ENCODE data around the gene GPR85. TPM values are rescaled to one million over a fixed set of nuclear protein-coding genes. Genes with fewer than 3 reads are reported as not detected.
"Not testable (repeated sequence)": the region's sequence is repeated elsewhere in the genome, so short reads cannot be mapped to it uniquely, and the experiment has no call there.

GPR85 gene
- total RNA-seq, 1 donor from 2014 or later, result 0.25 TPM

- no peak for DNase-seq (ENCODE audit: low spot score)
Measured at GRCh38 chr7:113084496-113085172, 2.0 kb downstream of the GPR85 start.

GRCh38 chr7:113083816-113084495, 2.7 kb downstream of the GPR85 start:
- no peak for DNase-seq (ENCODE audit: low spot score)
- ATAC-seq, result no peak

More at GRCh38 chr7:113084496-113085172, 2.0 kb downstream of the GPR85 start:
- ATAC-seq, result no peak

- ATAC-seq, result no peak
- DNase-seq (ENCODE audit: low spot score), result no peak
Measured at GRCh38 chr7:113083132-113083815, 3.4 kb downstream of the GPR85 start.

GRCh38 chr7:113078331-113078730, 8.3 kb downstream of the GPR85 start:
- ATAC-seq, result no peak
- no peak for DNase-seq (ENCODE audit: low spot score)

GRCh38 chr7:113076703-113077102, 9.9 kb downstream of the GPR85 start:
- DNase-seq (ENCODE audit: low spot score), result no peak
- no peak for ATAC-seq

- ATAC-seq (no peak), DNase-seq (ENCODE audit: low spot score) (no peak)
Measured at GRCh38 chr7:113071465-113071864, 15.2 kb downstream of the GPR85 start.

GRCh38 chr7:113062499-113062898, 24.1 kb downstream of the GPR85 start:
- ATAC-seq (no peak), DNase-seq (ENCODE audit: low spot score) (no peak)

- DNase-seq (ENCODE audit: low spot score) (no peak), ATAC-seq (no peak)
Measured at GRCh38 chr7:113060100-113060499, 26.5 kb downstream of the GPR85 start.

GRCh38 chr7:113054938-113055337, 31.7 kb downstream of the GPR85 start:
- DNase-seq (ENCODE audit: low spot score), result no peak
- ATAC-seq, result no peak

- not testable (repeated sequence) for ATAC-seq
Measured at GRCh38 chr7:113054272-113054671, 32.4 kb downstream of the GPR85 start.

GRCh38 chr7:113049221-113049620, 37.4 kb downstream of the GPR85 start:
- not testable (repeated sequence) for DNase-seq (ENCODE audit: low spot score); ATAC-seq

More at GRCh38 chr7:113054272-113054671, 32.4 kb downstream of the GPR85 start:
- not testable (repeated sequence) for DNase-seq (ENCODE audit: low spot score)

- no peak for ATAC-seq
Measured at GRCh38 chr7:113046453-113046852, 40.2 kb downstream of the GPR85 start.

GRCh38 chr7:113045379-113045778, 41.2 kb downstream of the GPR85 start:
- ATAC-seq (no peak), DNase-seq (ENCODE audit: low spot score) (no peak)

More at GRCh38 chr7:113046453-113046852, 40.2 kb downstream of the GPR85 start:
- no peak for DNase-seq (ENCODE audit: low spot score)

- DNase-seq (ENCODE audit: low spot score) (no peak), ATAC-seq (no peak)
Measured at GRCh38 chr7:113044394-113044793, 42.2 kb downstream of the GPR85 start.

GRCh38 chr7:113040849-113041248, 45.8 kb downstream of the GPR85 start:
- no peak for DNase-seq (ENCODE audit: low spot score)

GRCh38 chr7:113033959-113034358, 52.7 kb downstream of the GPR85 start:
- DNase-seq (ENCODE audit: low spot score), result no peak

More at GRCh38 chr7:113040849-113041248, 45.8 kb downstream of the GPR85 start:
- ATAC-seq, result no peak

More at GRCh38 chr7:113033959-113034358, 52.7 kb downstream of the GPR85 start:
- no peak for ATAC-seq

Other genes starting within 250 kb of the GPR85 start
- 12.9 TPM for gene SMIM30, start 31.7 kb upstream of the GPR85 start, total RNA-seq